GM12873 (cell line): ENCODE results near the gene PAM16.
A peak's percentile ranks its signal among the peaks of the same experiment; 100 is the strongest.

Experiments used
- CTCF ChIP-seq: IDR thresholded peaks from 2 replicates; pipeline ENCODE4 v1.5.1; 2012; ENCODE audit warnings: low read depth, mild to moderate bottlenecking, moderate library complexity, low read length, control low read depth; ENCODE audit not compliant: insufficient read depth; ENCODE audit errors: missing control alignments

The PAM16 gene

GRCh38 chr16:4381072-4381934, 30.2 kb upstream of the PAM16 start:
- TF ChIP-seq CTCF = no peak

- no peak for TF ChIP-seq CTCF
Measured at GRCh38 chr16:4380119-4381063, 29.3 kb upstream of the PAM16 start.

- TF ChIP-seq CTCF = no peak
Measured at GRCh38 chr16:4378999-4379690, 28.0 kb upstream of the PAM16 start.

- TF ChIP-seq CTCF = no peak
Measured at GRCh38 chr16:4378161-4378666, 27.1 kb upstream of the PAM16 start.

- TF ChIP-seq CTCF = peak; percentile 11
Measured at GRCh38 chr16:4377573-4378154, 26.5 kb upstream of the PAM16 start.

GRCh38 chr16:4376893-4377572, 25.9 kb upstream of the PAM16 start:
- no peak for TF ChIP-seq CTCF
